Hematopoietic multipotent progenitor cell treated with erythropoietin and hydrocortisone succinate and interleukin-3 and kit ligand, for 15 days (in vitro differentiated cells): ENCODE measurements around the gene SLC2A10.

Experiments
- DNase-seq: peaks from one replicate; pipeline ENCODE4 v3.0.0-alpha.2; 2015; ENCODE audit warnings: low spot score

The SLC2A10 gene

GRCh38 chr20:46735436-46735835 is 26.0 kb downstream of the SLC2A10 start:
- DNase-seq: no peak

- DNase-seq: no peak
Measured at GRCh38 chr20:46739431-46740213, 30.2 kb downstream of the SLC2A10 start.

GRCh38 chr20:46740214-46740609 is 30.8 kb downstream of the SLC2A10 start:
- DNase-seq: no peak

GRCh38 chr20:46741924-46742668 is 32.6 kb downstream of the SLC2A10 start:
- DNase-seq: no peak

- DNase-seq: no peak
Measured at GRCh38 chr20:46742669-46743045, 33.2 kb downstream of the SLC2A10 start.

GRCh38 chr20:46743088-46743487 is 33.6 kb downstream of the SLC2A10 start:
- no peak for DNase-seq

GRCh38 chr20:46746956-46747526 is 37.6 kb downstream of the SLC2A10 start:
- no peak for DNase-seq

- DNase-seq: no peak
Measured at GRCh38 chr20:46749147-46749546, 39.7 kb downstream of the SLC2A10 start.

- DNase-seq: no peak
Measured at GRCh38 chr20:46751856-46752255, 42.4 kb downstream of the SLC2A10 start.

- DNase-seq: peak; percentile 50
Measured at GRCh38 chr20:46752728-46753127, 43.3 kb downstream of the SLC2A10 start.

GRCh38 chr20:46755483-46756413 is 46.3 kb downstream of the SLC2A10 start:
- no peak for DNase-seq

GRCh38 chr20:46756419-46756818 is 47.0 kb downstream of the SLC2A10 start:
- no peak for DNase-seq

GRCh38 chr20:46757135-46757534 is 47.7 kb downstream of the SLC2A10 start:
- no peak for DNase-seq

- DNase-seq: peak; percentile 62
Measured at GRCh38 chr20:46757754-46758678, 48.6 kb downstream of the SLC2A10 start.

GRCh38 chr20:46758929-46759669 is 49.6 kb downstream of the SLC2A10 start:
- DNase-seq: no peak

- no peak for DNase-seq
Measured at GRCh38 chr20:46761566-46761965, 52.1 kb downstream of the SLC2A10 start.

- no peak for DNase-seq
Measured at GRCh38 chr20:46764068-46764467, 54.6 kb downstream of the SLC2A10 start.

GRCh38 chr20:46765506-46766120 is 56.2 kb downstream of the SLC2A10 start:
- no peak for DNase-seq

GRCh38 chr20:46767127-46767761 is 57.8 kb downstream of the SLC2A10 start:
- peak; percentile 49 for DNase-seq
